Karpas-422 (cell line): ENCODE data around the gene CIPC. TPM values are rescaled to one million over a fixed set of nuclear protein-coding genes. Genes with fewer than 3 reads are reported as not detected.

Experiments used
- DNase-seq: peaks from one replicate; pipeline ENCODE4 v3.0.0-alpha.2; 2015
- H2AFZ ChIP-seq: fragments of 200-600 bp; sonication (generic); 2 replicates; pipeline ENCODE4 v1.6.1; 2014; ENCODE audit warnings: antibody characterized with exemption, low read length, mixed read lengths
- H3K27ac ChIP-seq: fragments of 200-600 bp; sonication (generic); 2 replicates; pipeline ENCODE4 v1.5.1; 2014; ENCODE audit warnings: mild to moderate bottlenecking, low read length, moderate library complexity
- H3K27me3 ChIP-seq: fragments of 200-600 bp; sonication (generic); 2 replicates; pipeline ENCODE4 v1.6.1; 2014; ENCODE audit warnings: low read length, mixed read lengths
- H3K36me3 ChIP-seq: fragments of 200-600 bp; sonication (generic); 2 replicates; pipeline ENCODE4 v1.6.1; 2014; ENCODE audit warnings: low read length, mixed read lengths; ENCODE audit not compliant: insufficient read depth
- H3K4me1 ChIP-seq: fragments of 200-600 bp; sonication (generic); 2 replicates; pipeline ENCODE4 v1.6.1; 2014; ENCODE audit warnings: mild to moderate bottlenecking, low read length, mixed read lengths
- H3K4me2 ChIP-seq: fragments of 200-600 bp; sonication (generic); 2 replicates; pipeline ENCODE4 v1.6.1; 2014; ENCODE audit warnings: low read length, low read depth, mild to moderate bottlenecking; ENCODE audit not compliant: poor library complexity, severe bottlenecking
- H3K4me3 ChIP-seq: fragments of 200-600 bp; sonication (generic); 2 replicates; pipeline ENCODE4 v1.5.1; 2014; ENCODE audit warnings: mild to moderate bottlenecking, antibody characterized with exemption, low read length, mixed read lengths
- H3K79me2 ChIP-seq: fragments of 200-600 bp; sonication (generic); 2 replicates; pipeline ENCODE4 v1.6.1; 2014; ENCODE audit warnings: mild to moderate bottlenecking, low read length, mixed read lengths
- H3K9ac ChIP-seq: fragments of 200-600 bp; sonication (generic); 2 replicates; pipeline ENCODE4 v1.6.0; 2014; ENCODE audit warnings: low read length
- H3K9me2 ChIP-seq: fragments of 200-600 bp; sonication (generic), shearing (Covaris generic); replicated peaks from 2 replicates; pipeline ENCODE4 v1.6.0; 2014; ENCODE audit warnings: mild to moderate bottlenecking, low read length, moderate library complexity; ENCODE audit not compliant: insufficient read depth
- H3K9me3 ChIP-seq: fragments of 300-700, 200-600 bp; sonication (generic); 2 replicates; pipeline ENCODE4 v1.6.1; 2014; ENCODE audit warnings: low read length, mixed read lengths
- H4K20me1 ChIP-seq: fragments of 200-600 bp; sonication (generic); 2 replicates; pipeline ENCODE4 v1.6.1; 2014; ENCODE audit warnings: mild to moderate bottlenecking, antibody characterized with exemption, low read length, low read depth; ENCODE audit not compliant: insufficient read depth
- total RNA-seq: library from RNA; depleted of rRNA; stranded (reverse); fragments of >200 nt; shearing (Covaris generic); gene quantifications from 2 replicates; pipeline ENCODE4 v1.2.3, GENCODE V29; 2014; ENCODE audit warnings: low replicate concordance

The CIPC gene
- total RNA-seq, 1 experiment from 2014 or later: 47.0 TPM

DNA sequence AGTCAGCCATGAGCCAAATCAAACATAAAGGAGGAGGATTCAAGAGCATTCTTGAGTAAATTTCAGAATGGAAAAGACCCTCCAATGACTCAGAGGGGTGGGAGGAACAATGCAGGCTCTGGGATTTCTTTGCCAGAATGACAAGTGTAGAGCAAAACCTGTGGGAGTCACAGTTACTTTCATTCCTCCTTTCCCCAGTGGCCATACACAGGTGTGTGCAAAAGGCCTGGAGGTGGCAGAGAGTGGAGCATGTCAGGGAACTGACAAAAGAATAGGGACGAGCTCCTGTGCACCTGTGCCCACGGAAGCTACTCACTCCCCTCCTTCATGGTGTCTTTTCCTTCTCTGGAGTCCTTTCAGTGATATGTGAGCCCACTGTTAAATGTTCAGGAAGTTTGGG is 9.4 kb upstream of the CIPC start:
- Histone ChIP-seq H3K4me2 (no peak overlapping the region), H3K9me2 (no peaks in the 10 kb centered on the region), H2AFZ (no peak overlapping the region), H3K27ac (no peak overlapping the region), H4K20me1 (no peaks in the 10 kb centered on the region), H3K9ac (no peak overlapping the region), H3K9me3 (peaks cover 9% of the 10 kb centered on the region; the same call in 1 of the 2 replicates), H3K4me1 (no peaks in the 10 kb centered on the region), H3K4me3 (no peak overlapping the region), H3K79me2 (no peaks in the 10 kb centered on the region), H3K27me3 (peaks cover 3% of the 10 kb centered on the region; the same call in 1 of the 2 replicates), H3K36me3 (no peaks in the 10 kb centered on the region)
- no peak for DNase-seq

DNA sequence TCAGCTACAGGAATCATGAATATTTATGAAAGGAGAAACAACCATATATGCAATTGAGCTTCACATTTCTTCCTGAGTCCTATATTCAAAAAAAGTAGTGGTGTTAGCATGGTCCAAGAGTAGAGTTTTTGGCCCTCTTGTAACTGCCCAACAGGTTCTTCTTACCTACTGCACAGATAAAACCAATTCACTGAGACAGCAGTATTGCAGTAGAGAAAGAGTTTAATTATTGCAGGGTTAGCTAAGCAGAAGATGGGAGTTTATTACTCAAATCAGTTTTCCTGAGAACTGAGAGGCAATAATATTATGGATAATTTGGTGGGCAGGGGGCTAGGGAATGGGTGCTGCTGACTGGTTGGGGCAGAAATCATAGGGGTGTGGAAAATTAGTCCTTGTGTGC is 6.5 kb upstream of the CIPC start:
- DNase-seq: no peak
- H3K9ac ChIP-seq: no peak overlapping the region
- no peaks in the 10 kb centered on the region for H3K9me2 ChIP-seq
- no peak overlapping the region for H3K4me2 ChIP-seq
- no peak overlapping the region for H3K4me3 ChIP-seq
- H3K36me3 ChIP-seq: no peaks in the 10 kb centered on the region
- H3K27me3 ChIP-seq: peaks cover 3% of the 10 kb centered on the region; the same call in 1 of the 2 replicates
- no peaks in the 10 kb centered on the region for H4K20me1 ChIP-seq
- no peak overlapping the region for H3K27ac ChIP-seq
- H3K4me1 ChIP-seq: peaks cover 2% of the 10 kb centered on the region; the same call in 1 of the 2 replicates
- H2AFZ ChIP-seq: no peak overlapping the region
- H3K79me2 ChIP-seq: no peaks in the 10 kb centered on the region
- H3K9me3 ChIP-seq: peaks cover 9% of the 10 kb centered on the region; the same call in 1 of the 2 replicates

DNA sequence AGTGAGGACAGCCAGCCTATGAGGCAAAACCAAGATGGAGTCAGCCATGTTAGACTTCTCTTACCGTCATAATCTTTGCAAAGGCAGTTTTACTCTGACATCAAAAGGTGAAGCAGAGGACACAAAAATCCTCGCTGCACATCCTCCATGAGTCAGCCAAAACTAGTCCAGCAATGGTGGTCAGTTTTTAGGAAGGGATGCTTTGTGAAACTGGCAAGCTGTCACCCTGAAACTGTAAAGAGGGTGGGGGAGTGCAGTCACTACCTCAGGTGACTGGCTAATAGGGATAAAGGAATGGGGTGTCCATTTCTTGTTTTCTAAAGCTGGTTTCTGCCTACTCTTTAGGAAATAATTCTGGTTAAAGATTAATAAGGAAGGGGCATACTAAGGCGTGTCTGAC is 5.4 kb upstream of the CIPC start:
- Histone ChIP-seq H3K4me2 (no peak overlapping the region), H3K9me3 (peaks cover 9% of the 10 kb centered on the region; the same call in 1 of the 2 replicates), H3K36me3 (no peaks in the 10 kb centered on the region), H3K79me2 (peaks cover 6% of the 10 kb centered on the region; the same call in 1 of the 2 replicates), H3K4me1 (peaks cover 12% of the 10 kb centered on the region), H3K27me3 (peaks cover 3% of the 10 kb centered on the region; the same call in 1 of the 2 replicates), H3K4me3 (no peak overlapping the region), H3K9ac (no peak overlapping the region), H2AFZ (no peak overlapping the region), H3K27ac (no peak overlapping the region), H3K9me2 (no peaks in the 10 kb centered on the region), H4K20me1 (no peaks in the 10 kb centered on the region)
- DNase-seq: no peak

DNA sequence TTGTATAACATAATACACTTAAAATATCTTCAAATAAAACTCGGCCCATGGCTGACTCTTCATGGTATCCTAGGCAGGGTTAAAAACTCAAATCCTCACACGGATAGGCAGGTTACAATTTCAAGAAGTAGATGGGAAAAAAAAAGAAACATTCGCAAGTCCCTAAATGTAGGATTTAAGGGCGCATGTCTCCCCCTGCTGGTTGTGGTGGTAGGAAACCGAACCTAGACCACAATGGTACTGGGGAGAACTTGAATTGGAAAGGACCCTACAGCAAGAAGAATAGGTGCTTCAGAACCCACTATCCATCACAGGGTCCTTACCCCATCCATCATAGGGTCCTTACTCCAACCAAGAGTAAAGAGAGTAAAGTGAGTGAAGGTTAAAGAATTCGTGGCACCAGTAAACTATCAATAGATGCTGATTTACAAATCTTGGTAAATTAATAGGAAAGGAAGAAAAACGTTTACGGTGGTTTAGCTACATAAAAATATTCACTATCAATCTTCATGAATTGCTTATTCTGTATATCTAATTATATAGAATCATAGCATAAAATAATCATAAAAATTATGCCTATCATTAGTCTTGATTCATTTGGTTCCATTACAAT is 3.3 kb upstream of the CIPC start:
- Histone ChIP-seq H4K20me1 (no peaks in the 10 kb centered on the region), H3K9me3 (peaks cover 9% of the 10 kb centered on the region; the same call in 1 of the 2 replicates), H3K27me3 (peaks cover 3% of the 10 kb centered on the region; the same call in 1 of the 2 replicates), H3K9ac (no peak overlapping the region), H2AFZ (no peak overlapping the region), H3K36me3 (no peaks in the 10 kb centered on the region), H3K27ac (no peak overlapping the region), H3K9me2 (no peaks in the 10 kb centered on the region), H3K4me2 (no peak overlapping the region), H3K79me2 (peaks cover 14% of the 10 kb centered on the region; the same call in 1 of the 2 replicates), H3K4me3 (no peak overlapping the region), H3K4me1 (peaks cover 23% of the 10 kb centered on the region)
- DNase-seq: peak; percentile 96

DNA sequence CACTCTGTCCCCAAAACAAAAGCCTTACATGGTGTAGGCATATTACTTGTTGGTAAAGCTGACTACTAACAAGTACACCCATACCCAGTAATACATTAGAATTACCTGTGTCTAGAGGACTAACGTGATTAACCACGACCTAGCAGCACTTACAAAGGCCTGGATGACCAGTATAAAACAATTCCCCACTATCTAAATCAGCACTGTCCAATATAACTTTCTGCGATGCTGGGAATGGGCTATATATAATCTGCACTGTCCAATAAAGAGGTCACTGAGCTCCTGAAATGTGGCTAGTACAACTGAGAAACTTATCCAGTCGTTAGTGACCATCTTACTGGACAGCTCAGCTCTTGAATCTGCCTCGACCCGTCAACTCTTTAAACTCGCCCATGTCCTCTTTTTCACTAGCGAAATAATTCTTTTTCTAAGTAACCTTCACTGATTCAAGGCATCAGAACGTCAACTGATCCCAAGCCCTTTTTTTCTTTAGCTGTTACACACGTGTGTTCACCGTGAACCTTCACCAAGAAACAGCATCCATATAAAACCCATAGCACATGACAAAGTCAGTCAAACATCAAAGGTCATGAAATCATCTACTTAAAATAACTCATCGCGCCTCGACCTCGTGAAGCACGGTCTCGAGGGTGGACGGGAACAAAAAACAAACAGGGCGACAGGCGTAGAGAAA is 905 bp upstream of the CIPC start:
- Histone ChIP-seq H4K20me1 (no peaks in the 10 kb centered on the region), H3K9me2 (no peaks in the 10 kb centered on the region), H2AFZ (peak overlapping the region; percentile 68), H3K9me3 (no peaks in the 10 kb centered on the region), H3K4me3 (peak overlapping the region; percentile 82), H3K36me3 (no peaks in the 10 kb centered on the region), H3K27ac (peak overlapping the region; percentile 63), H3K4me1 (peaks cover 44% of the 10 kb centered on the region), H3K9ac (peak overlapping the region; percentile 78), H3K27me3 (no peaks in the 10 kb centered on the region), H3K4me2 (peak overlapping the region; percentile 92), H3K79me2 (peaks cover 22% of the 10 kb centered on the region; the same call in 1 of the 2 replicates)
- DNase-seq: no peak

DNA sequence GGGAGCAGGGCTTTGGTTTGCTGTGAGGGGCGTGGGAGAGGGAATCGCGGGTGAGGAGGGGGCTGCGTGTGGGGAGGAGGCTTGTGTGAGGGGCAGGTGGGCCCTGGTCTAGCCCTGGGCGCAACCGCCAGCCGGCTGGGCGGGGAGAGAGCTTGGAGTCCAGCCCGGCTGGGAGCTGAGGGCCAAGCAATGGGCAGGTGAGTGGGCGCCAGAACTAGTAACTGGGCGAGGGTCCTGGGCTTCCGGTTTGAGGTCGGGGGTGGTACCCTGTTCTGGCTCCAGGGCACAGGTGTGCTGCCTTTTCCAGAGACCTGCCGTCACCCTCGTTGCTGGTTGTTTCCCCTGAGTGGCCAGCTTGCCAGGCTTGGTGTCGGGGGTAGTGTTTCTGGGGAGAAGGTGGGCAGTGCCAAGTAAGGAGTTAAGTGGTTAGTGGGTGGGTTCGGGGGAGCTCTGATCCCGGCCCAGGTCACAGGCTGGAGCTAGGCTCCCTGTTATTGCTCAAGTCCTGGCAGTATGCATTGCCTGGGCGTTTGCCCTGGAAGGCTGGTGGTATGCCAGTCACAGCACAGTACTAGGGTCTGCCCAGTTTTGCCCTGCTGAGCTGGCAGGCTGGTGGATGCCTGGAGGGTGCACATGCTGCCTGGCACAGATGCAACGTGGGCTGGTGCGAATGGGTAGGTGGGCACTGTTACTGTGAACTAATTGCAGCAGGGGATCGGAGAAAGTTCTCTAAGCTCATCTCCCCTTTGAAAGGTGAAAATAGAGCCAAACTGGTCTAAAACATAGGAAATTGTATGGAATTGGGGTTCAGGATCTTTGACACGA is 683 bp downstream of the CIPC start:
- Histone ChIP-seq H3K4me2 (peak overlapping the region; percentile 87), H3K9me2 (no peaks in the 10 kb centered on the region), H3K4me3 (peak overlapping the region; percentile 76), H3K79me2 (peaks cover 36% of the 10 kb centered on the region), H3K27me3 (no peaks in the 10 kb centered on the region), H3K9ac (peak overlapping the region; percentile 80), H2AFZ (peak overlapping the region; percentile 64; the same call in 1 of the 2 replicates), H4K20me1 (no peaks in the 10 kb centered on the region), H3K36me3 (no peaks in the 10 kb centered on the region), H3K27ac (no peak overlapping the region), H3K4me1 (peaks cover 44% of the 10 kb centered on the region), H3K9me3 (no peaks in the 10 kb centered on the region)
- peak; percentile 62 for DNase-seq

DNA sequence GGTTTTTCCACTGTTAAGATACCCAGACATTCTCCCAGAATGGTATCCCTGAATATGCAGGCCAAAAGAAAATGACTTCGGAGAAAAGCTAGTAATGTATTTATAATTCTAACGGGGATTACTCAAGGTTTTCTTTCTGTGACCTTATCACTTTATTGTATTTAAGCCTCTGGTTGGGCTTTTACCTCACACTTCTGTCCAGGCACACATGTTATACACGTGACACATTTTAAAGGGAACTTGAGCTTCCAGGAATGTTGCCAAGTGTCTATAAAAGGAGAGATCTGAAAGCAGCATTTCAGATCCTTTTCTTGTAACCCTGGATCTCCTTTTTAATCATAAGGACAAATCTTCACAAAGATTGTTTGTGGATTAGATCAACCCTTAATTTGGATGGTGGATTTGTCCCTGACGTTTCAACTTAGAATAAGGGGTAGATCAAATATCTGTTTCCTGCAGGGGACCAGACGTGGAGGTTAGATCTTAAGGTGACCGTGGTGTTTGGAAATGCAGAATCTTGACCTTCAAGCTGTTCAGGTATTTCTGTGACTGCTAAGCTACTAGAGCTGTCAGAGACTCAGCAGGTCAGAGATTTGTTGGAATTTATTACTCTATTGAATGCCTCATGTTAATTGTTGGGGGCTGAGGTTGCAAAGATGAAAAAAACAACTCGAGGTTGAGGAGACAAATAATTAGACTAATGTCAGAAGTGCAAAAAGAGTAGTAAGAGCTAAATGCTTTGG is 1.5 kb downstream of the CIPC start:
- Histone ChIP-seq H3K4me3 (peak overlapping the region; percentile 76), H3K9ac (peak overlapping the region; percentile 80), H3K27ac (no peak overlapping the region), H3K36me3 (no peaks in the 10 kb centered on the region), H3K4me2 (peak overlapping the region; percentile 87), H4K20me1 (no peaks in the 10 kb centered on the region; the same call in 1 of the 2 replicates), H3K9me2 (no peaks in the 10 kb centered on the region), H2AFZ (no peak overlapping the region), H3K4me1 (peaks cover 44% of the 10 kb centered on the region), H3K27me3 (no peaks in the 10 kb centered on the region), H3K9me3 (no peaks in the 10 kb centered on the region), H3K79me2 (peaks cover 42% of the 10 kb centered on the region)
- no peak for DNase-seq
